NCI-H1436 (cell line): ENCODE data around the gene AOX1.
"Not testable (repeated sequence)": the region's sequence is repeated elsewhere in the genome, so short reads cannot be mapped to it uniquely, and the experiment has no call there.

Experiments used
- DNase-seq: peaks from one replicate; lab custom pipeline; 2025; lab: John Stamatoyannopoulos, UW

The AOX1 gene

DNA sequence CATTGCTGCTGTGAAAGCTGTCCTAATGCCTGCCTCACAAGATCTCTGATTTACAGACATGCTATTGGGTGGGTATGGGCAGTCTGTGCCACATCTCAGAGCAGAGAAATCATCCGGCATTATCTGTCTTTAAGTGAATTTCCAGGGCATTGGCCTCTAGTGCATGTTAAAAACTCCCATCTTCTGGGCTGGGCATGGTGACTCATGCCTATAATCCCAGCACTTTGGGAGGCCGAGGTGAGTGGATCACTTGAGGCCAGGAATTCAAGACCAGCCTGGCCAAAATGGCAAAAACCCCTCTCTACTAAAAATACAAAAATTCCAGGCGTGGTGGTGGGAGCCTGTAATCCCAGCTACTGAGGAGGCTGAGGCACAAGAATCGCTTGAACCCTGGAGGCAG, 42.6 kb downstream of the AOX1 start:
- not testable (repeated sequence) for DNase-seq

- DNase-seq, result no peak
Observed at GRCh38 chr2:200631287-200631686, 45.5 kb downstream of the AOX1 start.

- no peak for DNase-seq
Observed at GRCh38 chr2:200634231-200634964, 48.6 kb downstream of the AOX1 start.

GRCh38 chr2:200635251-200635650, 49.4 kb downstream of the AOX1 start:
- no peak for DNase-seq

DNA sequence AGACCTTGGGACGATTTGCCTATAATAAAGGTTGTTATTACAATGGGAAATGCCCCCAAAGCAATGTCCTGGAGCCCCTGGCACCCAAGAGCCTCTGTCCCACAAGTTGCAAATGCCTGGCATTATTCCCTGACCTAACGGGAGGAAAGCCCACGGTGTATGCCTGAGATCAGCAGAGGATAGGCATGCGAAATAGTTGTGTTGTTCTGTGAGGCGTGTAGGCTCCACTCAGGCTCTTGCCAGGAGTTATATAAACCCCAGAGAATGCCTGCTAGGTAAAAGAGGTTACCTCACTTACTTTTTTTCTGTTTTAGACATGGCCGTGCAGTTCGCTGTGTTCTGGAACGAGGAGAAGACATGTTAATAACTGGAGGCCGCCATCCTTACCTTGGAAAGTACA, 52.1 kb downstream of the AOX1 start:
- DNase-seq, result no peak

GRCh38 chr2:200640176-200640575, 54.4 kb downstream of the AOX1 start:
- DNase-seq, result no peak

- no peak for DNase-seq
Observed at GRCh38 chr2:200640901-200641300, 55.1 kb downstream of the AOX1 start.

DNA sequence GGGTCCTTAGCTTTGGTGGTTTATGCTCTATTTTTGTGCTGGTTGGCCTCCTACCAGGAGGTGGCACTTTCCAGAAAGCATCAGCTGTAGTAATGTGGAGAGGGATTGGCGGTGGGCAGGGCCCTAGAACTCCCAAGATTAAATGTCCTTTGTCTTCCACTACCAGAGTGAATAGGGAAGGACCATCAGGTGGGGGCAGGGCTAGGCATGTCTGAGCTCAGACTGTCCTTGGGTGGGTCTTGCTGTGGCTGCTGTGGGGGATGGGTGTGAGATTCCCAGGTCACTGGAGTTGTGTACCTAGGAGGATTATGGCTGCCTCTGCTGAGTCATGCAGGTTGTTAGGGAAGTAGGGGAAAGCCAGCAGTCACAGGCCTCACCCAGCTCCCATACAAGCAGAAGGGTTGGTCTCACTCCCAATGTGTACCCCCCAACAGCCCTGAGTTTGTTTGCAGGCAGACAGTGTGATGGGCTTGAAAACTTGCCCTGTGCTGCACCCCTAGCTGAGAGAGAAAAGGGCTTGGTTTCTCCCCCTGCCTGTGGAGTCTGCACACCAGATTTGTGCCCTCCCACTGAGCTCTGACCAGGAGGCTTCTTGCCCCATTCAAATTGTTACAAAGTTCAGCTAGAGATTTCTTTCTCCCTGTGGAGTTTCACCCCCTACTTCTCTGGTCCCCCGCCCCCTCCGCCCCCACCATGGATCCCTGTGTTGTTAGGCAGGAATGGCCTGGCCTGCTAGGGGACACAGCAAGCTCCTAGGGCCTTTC, 62.9 kb downstream of the AOX1 start:
- not testable (repeated sequence) for DNase-seq

- no peak for DNase-seq
Observed at GRCh38 chr2:200649724-200650123, 63.9 kb downstream of the AOX1 start.

GRCh38 chr2:200650195-200650594, 64.4 kb downstream of the AOX1 start:
- DNase-seq, result no peak

DNA sequence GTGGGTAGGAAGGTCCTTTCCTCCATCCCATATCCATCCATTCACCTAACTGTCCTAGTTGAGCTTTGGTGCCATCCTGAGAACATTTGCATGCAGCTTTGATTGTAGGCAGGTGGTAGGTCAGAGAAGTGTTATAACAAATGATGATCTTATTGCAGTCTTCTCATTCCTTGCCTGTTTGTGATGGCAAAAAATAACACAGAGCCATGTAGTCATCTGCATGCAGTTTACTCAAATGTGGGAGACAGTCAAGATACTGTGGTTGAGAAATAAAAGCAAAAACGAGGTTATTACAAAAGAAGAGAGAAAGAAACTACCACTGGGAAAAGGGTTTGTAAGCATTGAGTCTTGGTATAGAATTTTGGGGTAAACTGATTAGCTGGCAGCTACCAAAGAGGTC, 66.3 kb downstream of the AOX1 start:
- DNase-seq, result no peak

DNA sequence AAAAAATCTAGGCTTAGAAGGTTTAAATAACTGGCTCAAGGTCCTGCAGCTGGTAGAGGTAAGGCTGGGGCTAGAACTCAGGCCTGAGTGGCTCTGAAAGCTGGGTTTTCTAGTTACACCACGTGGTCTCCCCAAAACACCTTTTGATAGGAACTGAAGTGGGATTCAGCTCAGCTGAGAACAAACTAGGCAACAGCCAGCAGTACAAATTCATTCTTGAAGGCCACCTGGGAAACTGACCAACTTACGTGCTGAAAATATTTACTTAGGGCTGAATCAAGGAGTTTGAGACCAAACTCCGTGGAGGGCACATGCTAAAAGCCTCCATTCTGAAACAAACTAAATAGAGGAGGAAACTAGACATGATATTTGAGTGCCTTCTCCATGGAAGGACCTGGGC, 67.2 kb downstream of the AOX1 start:
- DNase-seq, result no peak

- no peak for DNase-seq
Observed at GRCh38 chr2:200654823-200655222, 69.0 kb downstream of the AOX1 start.

GRCh38 chr2:200655918-200656580, 70.2 kb downstream of the AOX1 start:
- no peak for DNase-seq

- DNase-seq, result no peak
Observed at GRCh38 chr2:200658278-200658864, 72.6 kb downstream of the AOX1 start.

- no peak for DNase-seq
Observed at GRCh38 chr2:200659410-200659809, 73.6 kb downstream of the AOX1 start.

DNA sequence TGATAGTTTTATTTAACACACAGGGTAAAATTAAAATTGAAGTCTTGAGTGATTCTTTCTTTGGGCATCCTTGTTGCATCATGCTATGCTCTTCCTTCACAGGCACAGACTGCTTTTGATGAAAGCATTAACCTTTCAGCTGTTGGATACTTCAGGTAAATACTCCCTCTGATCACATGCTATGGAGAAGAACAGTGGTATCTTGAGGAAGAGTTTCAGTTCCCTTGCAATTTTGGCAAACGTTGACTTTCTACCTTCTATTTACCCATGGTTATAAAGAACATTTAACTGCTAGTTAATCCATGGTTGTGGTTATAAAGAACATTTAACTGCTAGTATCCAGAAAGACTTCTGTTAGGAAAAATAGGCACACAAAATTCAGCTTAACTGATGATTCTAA, 75.7 kb downstream of the AOX1 start:
- DNase-seq, result no peak

DNA sequence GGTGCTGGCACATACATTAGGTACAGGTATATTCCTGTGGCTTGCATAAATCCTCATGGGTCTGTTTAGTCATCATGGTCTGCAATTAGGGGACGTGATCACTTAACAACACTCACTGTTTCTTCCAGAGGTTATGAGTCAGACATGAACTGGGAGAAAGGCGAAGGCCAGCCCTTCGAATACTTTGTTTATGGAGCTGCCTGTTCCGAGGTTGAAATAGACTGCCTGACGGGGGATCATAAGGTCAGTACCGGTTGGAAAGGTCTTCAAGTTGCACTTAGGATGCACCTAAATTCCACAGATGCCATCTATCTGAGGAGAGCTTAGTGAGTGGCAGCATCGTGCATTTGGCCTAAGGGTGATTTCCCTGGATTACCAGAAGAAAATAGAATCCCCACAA, 76.9 kb downstream of the AOX1 start:
- no peak for DNase-seq

GRCh38 chr2:200664770-200665494, 79.1 kb downstream of the AOX1 start:
- no peak for DNase-seq

- no peak for DNase-seq
Observed at GRCh38 chr2:200665626-200666453, 80.0 kb downstream of the AOX1 start.

DNA sequence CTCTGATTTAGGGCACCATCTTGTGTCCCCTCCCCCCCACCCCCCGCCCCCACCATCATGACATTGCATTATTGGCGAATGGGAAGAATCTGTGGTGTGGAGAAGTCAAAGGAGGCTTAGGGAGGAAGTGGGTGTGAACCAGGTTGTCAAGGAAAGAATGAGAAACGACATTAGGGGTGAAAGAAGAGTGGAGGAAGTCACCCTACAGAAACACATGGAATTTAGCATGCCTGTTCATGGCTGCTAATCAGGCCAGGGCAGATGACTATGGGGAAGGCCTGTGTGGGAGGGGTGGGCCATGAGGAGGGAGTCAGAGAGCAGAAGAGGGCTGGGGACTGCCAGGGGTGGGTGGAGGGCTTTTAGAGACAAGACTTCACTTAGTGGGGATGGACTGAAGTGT, 81.6 kb downstream of the AOX1 start:
- DNase-seq, result no peak
